Esophagus squamous epithelium (tissue), 5 donors: ENCODE measurements around the gene EIF3I. TPM values are rescaled to one million over a fixed set of nuclear protein-coding genes. Genes with fewer than 3 reads are reported as not detected.

Source experiments
- DNase-seq: peaks from one replicate; lab custom pipeline; 2025; lab: John Stamatoyannopoulos, UW
- H3K27ac ChIP-seq, 4 donors: fragments of 200-600 bp; sonication (generic); one replicate each; pipeline ENCODE4 v1.5.1; 2016 to 2019; ENCODE audit warnings: mild to moderate bottlenecking in 1 of 4
- H3K27me3 ChIP-seq, 4 donors: fragments of 200-600 bp; sonication (generic); 1 replicate in 3 of 4; 2 replicates in 1 of 4; pipeline versions ENCODE4 v1.5.1 to v1.6.0; 2017 to 2021; ENCODE audit warnings: antibody characterized with exemption in 1 of 4
- H3K36me3 ChIP-seq, 3 donors: fragments of 200-600 bp; sonication (generic); one replicate each; pipeline ENCODE4 v1.5.1; 2016 to 2019
- H3K4me1 ChIP-seq, 3 donors: fragments of 200-600 bp; sonication (generic); one replicate each; pipeline ENCODE4 v1.5.1; 2017 to 2019
- H3K4me3 ChIP-seq, 4 donors: fragments of 200-600 bp; sonication (generic); 1 replicate in 3 of 4; 2 replicates in 1 of 4; pipeline ENCODE4 v1.5.1; 2016 to 2019; ENCODE audit warnings: mild to moderate bottlenecking in 2 of 4, moderate library complexity in 1 of 4
- H3K9me3 ChIP-seq, 3 donors: fragments of 200-600 bp; sonication (generic); one replicate each; pipeline ENCODE4 v1.5.1; 2016 to 2019
- POLR2A ChIP-seq, 4 donors: fragments of 450-650 bp; IDR thresholded peaks; one replicate each; pipeline ENCODE4 v1.6.1; 2017; ENCODE audit warnings: antibody characterized with exemption in 4 of 4, mild to moderate bottlenecking in 4 of 4, moderate library complexity in 3 of 4
- WGBS, 2 donors: methylation state at CpG; one replicate each; pipeline ENCODE4 v1.1.5; 2018; 5-methylcytosine and 5-hydroxymethylcytosine counted together
- intact Hi-C: fragments of 100-400 bp; cut with DNase I; formaldehyde crosslinking; loops from one replicate; pipeline ENCODE4 v1.15.0; 2022
- total RNA-seq, 4 donors: library from RNA; depleted of rRNA; stranded (reverse); fragments of >200 nt; gene quantifications; one replicate each; pipeline ENCODE4 v1.1.0, GENCODE V29; 2016
- TF ChIP-seq, protein P1 (sequence below), 6 experiments: fragments of 450-650 bp in 4 of 6; fragments of 200-600 bp in 2 of 6; sonication (generic) in 2 of 6; IDR thresholded peaks; one replicate each; pipeline ENCODE4 v1.5.1; 2016 to 2019; ENCODE audit warnings: antibody characterized with exemption in 6 of 6, mild to moderate bottlenecking in 4 of 6, moderate library complexity in 4 of 6
- donor health status: DM: yes; HTN: yes; CAD: no.

The EIF3I gene
- total RNA-seq, 4 donors from 2014 or later, result 143 to 220 (median 202) TPM

DNA sequence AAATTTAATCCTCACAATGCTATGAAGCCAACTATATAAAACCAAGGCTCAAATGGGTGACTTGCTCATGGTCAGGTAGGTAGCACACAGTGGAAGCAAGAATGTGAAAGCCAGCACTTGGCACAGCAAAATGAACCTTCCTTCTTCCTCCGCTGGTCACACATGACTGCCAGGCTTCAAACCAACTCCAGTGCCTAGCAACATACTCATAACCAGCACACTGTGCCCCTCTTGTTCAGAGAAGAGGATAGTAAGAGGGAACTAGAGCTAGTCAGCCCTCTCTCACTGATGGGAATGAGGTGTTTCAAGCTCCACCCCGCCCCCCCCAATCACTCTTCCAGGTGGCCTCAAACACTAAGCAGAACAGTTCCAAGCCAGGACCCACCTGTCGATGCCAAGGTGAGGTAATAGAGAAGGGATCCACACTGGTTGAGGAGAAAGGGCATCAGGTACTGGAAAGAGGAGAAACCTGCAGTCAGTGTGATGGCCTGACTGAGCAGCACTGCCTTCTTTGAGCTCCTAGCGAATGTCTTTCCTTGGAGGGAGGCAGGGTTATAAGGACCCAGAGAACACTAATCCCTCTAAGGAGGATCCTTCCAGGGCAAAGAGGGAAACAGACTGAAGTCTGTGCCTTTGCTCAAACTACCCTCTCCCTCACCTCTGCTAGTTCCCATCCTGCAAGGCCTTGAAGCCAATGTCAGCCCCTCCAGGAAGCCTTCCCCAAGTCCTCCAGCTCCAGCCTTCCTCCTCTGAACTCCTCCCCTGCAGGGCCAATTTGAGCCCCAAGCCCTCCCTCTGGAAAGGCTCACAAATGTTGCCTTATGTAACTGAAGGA lies 1.2 kb upstream of the EIF3I start:
- Histone ChIP-seq H3K27ac (peak overlapping the region in 3 of 4 donors; percentile 93 to 96 (median 94)), H3K4me3 (peak overlapping the region; percentile 65 to 99 (median 82)), H3K4me1 (peaks cover 22 to 53% (median 24%) of the 10 kb centered on the region in 3 donors), H3K27me3 (no peaks in the 10 kb centered on the region), H3K9me3 (no peaks in the 10 kb centered on the region), H3K36me3 (peaks cover 0 to 72% (median 15%) of the 10 kb centered on the region in 3 donors)
- WGBS, 2 donors, result 75 to 83% methylated on average over 4 of the region's 4 CpGs
- no peak for DNase-seq
- intact Hi-C loops, result no loop called here
- TF ChIP-seq, protein P1, sequence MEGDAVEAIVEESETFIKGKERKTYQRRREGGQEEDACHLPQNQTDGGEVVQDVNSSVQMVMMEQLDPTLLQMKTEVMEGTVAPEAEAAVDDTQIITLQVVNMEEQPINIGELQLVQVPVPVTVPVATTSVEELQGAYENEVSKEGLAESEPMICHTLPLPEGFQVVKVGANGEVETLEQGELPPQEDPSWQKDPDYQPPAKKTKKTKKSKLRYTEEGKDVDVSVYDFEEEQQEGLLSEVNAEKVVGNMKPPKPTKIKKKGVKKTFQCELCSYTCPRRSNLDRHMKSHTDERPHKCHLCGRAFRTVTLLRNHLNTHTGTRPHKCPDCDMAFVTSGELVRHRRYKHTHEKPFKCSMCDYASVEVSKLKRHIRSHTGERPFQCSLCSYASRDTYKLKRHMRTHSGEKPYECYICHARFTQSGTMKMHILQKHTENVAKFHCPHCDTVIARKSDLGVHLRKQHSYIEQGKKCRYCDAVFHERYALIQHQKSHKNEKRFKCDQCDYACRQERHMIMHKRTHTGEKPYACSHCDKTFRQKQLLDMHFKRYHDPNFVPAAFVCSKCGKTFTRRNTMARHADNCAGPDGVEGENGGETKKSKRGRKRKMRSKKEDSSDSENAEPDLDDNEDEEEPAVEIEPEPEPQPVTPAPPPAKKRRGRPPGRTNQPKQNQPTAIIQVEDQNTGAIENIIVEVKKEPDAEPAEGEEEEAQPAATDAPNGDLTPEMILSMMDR (IDR thresholded peaks at IDR 0.05), result no peak
- TF ChIP-seq POLR2A (IDR thresholded peaks at IDR 0.05), result no peak

DNA sequence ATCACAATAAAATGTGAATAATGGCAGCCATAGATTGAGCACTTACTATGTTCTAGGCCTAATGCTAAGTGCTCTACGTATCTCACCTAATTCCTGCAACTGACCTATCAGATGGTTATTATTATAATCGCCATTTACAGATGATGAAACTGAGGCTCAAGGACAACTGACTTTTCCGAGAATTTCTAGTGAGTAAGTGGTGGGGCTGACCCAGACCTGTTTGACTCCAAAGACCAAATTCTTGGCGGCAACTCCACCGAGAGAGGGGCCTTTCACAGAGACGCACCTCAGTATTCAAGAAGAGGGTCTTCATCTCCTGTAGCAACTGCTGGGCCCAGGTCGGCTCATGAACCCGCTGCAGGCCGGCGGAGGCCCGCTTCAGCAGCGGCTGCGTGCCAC lies 627 bp upstream of the EIF3I start:
- peak overlapping the region; percentile 65 to 99 (median 82) for H3K4me3 ChIP-seq
- WGBS, 2 donors, result 7 to 11% methylated on average over 6 to 9 of the region's 13 CpGs
- H3K4me1 ChIP-seq, result peaks cover 22 to 47% (median 24%) of the 10 kb centered on the region in 3 donors
- DNase-seq, result no peak
- no peaks in the 10 kb centered on the region for H3K9me3 ChIP-seq
- H3K27ac ChIP-seq, result peak overlapping the region; percentile 93 to 96 (median 94)
- intact Hi-C loops, result no loop called here
- H3K36me3 ChIP-seq, result peaks cover 0 to 72% (median 11%) of the 10 kb centered on the region in 3 donors
- no peaks in the 10 kb centered on the region for H3K27me3 ChIP-seq
- TF ChIP-seq POLR2A (IDR thresholded peaks at IDR 0.05), result no peak
- TF ChIP-seq, protein P1 (IDR thresholded peaks at IDR 0.05), result no peak

DNA sequence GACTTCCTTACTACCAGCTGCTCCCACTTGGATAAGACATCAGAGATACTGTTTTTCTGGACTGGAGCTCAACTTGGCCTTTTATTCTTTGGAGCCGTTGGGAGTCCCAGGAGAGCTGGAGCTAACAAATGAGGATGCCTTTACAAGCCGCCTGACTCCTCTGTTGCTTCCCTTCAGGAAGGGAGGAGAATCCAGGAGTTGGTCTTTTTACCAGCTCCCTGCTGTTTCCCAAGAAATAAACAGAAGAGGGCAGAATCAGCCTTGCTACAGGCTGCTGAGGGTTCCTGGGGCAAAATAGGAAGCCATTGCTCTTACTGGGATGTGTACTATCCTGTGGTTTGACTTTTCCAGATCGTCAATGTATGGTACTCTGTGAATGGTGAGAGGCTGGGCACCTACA lies 1.5 kb downstream of the EIF3I start:
- Histone ChIP-seq H3K9me3 (no peaks in the 10 kb centered on the region), H3K4me3 (peak overlapping the region in 3 of 4 donors; percentile 65 to 99 (median 97)), H3K4me1 (peaks cover 22 to 46% (median 24%) of the 10 kb centered on the region in 3 donors), H3K27ac (peak overlapping the region; percentile 93 to 96 (median 94)), H3K27me3 (no peaks in the 10 kb centered on the region), H3K36me3 (peaks cover 14 to 72% (median 25%) of the 10 kb centered on the region in 3 donors)
- intact Hi-C loops, result no loop called here
- no peak for TF ChIP-seq POLR2A (IDR thresholded peaks at IDR 0.05)
- TF ChIP-seq, protein P1 (IDR thresholded peaks at IDR 0.05), result no peak
- no peak for DNase-seq
- 83 to 86% methylated on average over 1 to 3 of the region's 3 CpGs for WGBS, 2 donors

DNA sequence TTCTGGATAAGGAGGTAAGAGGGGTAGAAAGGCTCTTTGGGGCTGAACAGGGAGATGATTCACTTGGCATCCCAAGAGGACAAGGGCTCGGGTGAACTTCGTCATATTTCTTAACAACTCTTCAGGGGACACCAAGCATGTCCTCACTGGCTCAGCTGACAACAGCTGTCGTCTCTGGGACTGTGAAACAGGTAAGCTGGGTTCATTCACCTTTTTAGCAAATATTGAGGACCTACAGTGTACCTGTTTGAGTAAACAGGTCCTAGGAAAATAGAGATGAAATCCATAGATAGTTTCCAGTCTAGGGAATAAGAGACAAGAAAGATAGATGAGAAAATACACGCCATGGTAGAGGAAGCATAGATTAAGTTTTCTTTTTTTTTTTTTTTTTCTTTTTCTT lies 2.1 kb downstream of the EIF3I start:
- no peak overlapping the region for H3K4me3 ChIP-seq

More for the DNA sequence above, 2.1 kb downstream of the EIF3I start:
- peaks cover 22 to 46% (median 24%) of the 10 kb centered on the region in 3 donors for H3K4me1 ChIP-seq
- H3K27ac ChIP-seq, result no peak overlapping the region
- H3K27me3 ChIP-seq, result no peaks in the 10 kb centered on the region
- no peaks in the 10 kb centered on the region for H3K9me3 ChIP-seq
- WGBS, 2 donors, result 79 to 84% methylated on average over 4 of the region's 4 CpGs
- no peak for DNase-seq
- TF ChIP-seq, protein P1 (IDR thresholded peaks at IDR 0.05), result no peak
- no peak for TF ChIP-seq POLR2A (IDR thresholded peaks at IDR 0.05)
- intact Hi-C loops, result no loop called here
- peaks cover 16 to 72% (median 29%) of the 10 kb centered on the region in 3 donors for H3K36me3 ChIP-seq
